VCaP (cell line): ENCODE results near the gene ECE2.
"Not testable (repeated sequence)": the region's sequence is repeated elsewhere in the genome, so short reads cannot be mapped to it uniquely, and the experiment has no call there.

Experiments used
- H3K27ac ChIP-seq: fragments of 450-650 bp; 2 replicates; pipeline ENCODE4 v1.5.1; 2017
- TF ChIP-seq, protein P1 (sequence below): fragments of 450-650 bp; conservative IDR thresholded peaks from 2 replicates; pipeline ENCODE4 v1.5.1; 2017; ENCODE audit warnings: mild to moderate bottlenecking, moderate library complexity

ECE2 gene

DNA sequence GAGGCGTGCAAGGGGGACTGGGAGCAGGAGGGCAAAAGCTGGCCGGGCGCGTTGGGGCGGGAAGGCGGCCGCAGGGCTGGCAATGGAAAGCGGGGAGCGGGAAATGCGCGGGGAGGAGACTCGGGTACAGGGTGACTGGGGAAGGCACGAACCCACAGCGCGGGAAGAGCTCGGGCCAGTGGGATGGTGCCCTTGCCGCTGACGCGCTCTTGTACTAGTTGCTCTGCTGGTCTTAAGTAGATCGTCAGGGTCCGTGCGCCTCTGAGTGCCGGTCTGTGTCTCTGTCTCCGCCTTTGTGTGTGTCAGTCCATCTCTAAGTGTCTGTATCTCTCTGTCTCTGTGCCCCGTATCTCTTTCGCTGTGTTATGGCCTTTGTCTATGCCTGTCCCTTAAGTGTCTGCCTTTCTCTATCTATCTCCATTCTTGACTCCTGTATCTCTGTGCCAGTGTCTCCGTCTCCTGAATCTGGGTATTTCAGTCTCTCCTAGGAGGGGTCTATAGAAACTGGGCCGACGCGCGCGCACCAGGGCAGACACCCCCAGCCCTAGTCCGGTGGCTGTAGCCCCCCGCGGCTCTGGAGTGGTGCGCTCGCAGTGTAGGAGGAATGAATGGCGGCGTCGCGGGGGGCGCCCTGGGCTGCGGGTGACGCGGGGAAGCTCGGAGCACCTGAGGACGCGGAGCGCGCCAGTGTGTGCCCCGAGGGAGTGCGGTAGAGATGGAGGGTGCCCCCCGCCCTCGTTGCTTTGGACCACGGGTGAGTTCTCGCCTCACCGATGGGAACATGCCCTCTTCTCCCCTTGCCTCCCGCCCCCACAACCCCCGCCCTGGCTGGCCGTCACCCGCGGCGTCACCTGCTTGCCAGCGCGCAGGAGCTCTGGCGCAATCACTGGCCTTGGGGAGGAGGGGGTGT is 13.7 kb upstream of the ECE2 start:
- peak overlapping the region; percentile 82; the same call in 1 of the 2 replicates for H3K27ac ChIP-seq
- TF ChIP-seq, protein P1, sequence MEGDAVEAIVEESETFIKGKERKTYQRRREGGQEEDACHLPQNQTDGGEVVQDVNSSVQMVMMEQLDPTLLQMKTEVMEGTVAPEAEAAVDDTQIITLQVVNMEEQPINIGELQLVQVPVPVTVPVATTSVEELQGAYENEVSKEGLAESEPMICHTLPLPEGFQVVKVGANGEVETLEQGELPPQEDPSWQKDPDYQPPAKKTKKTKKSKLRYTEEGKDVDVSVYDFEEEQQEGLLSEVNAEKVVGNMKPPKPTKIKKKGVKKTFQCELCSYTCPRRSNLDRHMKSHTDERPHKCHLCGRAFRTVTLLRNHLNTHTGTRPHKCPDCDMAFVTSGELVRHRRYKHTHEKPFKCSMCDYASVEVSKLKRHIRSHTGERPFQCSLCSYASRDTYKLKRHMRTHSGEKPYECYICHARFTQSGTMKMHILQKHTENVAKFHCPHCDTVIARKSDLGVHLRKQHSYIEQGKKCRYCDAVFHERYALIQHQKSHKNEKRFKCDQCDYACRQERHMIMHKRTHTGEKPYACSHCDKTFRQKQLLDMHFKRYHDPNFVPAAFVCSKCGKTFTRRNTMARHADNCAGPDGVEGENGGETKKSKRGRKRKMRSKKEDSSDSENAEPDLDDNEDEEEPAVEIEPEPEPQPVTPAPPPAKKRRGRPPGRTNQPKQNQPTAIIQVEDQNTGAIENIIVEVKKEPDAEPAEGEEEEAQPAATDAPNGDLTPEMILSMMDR, result no peak

DNA sequence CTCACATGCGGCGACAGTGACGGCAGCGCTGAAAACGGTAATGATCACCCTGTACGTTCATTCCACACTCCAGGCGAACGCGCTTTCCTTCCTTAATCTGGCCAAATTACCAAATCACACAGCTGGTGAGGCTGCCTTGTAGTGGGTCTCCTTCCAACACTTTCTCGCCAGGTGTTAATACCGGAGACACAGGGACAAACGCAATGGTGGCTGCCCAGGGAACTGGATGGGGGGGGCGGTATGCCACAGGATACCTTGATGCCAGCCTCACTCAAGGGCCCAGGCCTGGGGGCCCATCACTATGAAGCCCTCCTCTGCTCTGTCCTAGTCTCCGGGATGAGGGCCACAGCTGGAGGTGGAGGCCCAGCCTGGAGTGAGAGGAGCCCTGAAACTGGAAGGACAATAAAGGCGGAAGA is 13.1 kb upstream of the ECE2 start:
- TF ChIP-seq, protein P1, result no peak
- H3K27ac ChIP-seq, result no peak overlapping the region

DNA sequence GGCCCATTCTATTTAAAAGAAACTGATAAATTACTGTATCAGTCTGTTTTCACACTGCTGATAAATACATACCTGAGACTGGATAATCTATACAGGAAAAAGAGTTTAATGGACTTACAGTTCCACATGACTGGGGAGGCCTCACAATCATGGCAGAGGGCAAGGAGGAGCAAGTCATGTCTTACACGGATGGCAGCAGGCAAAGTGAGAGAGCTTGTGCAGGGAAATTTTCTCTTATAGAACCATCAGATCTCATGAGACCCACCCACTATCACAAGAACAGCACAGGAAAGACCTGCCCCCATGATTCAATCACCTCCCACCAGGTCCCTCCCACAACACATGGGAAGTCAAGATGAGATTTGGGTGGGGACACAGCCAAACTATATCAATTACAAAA is 8.6 kb upstream of the ECE2 start:
- not testable (repeated sequence) for H3K27ac ChIP-seq

DNA sequence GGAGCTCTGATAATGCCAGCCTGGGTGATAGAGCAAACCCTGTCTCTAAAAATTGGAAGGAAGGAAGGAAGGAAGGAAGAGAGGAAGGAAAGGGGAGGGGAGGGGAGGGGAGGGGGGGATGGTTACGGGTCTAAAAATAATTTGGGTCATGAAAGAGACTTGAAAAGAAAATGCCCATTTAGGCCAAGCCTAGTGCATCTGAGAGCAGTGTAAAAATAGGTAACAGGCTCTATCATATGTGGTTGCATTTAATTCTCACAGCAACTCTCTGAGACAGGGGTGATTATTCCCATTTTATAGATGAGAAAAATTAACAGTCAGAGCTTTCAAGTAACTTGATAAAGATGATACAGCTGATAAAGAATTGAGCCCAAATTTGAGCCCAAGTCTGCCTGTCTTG is 3.6 kb upstream of the ECE2 start:
- no peak overlapping the region for H3K27ac ChIP-seq
- TF ChIP-seq, protein P1, result no peak

DNA sequence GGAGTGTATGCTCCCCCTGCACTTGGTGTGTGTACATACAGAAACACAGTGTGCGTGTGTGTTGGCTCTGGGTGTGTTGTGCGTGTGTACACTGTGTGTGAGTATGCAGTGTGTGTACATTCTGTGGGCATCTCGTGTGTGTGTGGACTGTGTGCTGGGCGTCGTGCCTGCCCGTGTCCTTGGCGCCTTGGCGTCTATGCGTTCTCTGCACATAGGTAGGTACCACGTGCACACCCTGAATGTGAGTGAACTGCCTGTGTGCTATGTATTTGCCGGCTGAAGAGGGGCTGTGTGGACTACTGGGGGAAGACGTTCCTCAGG is 481 bp upstream of the ECE2 start:
- TF ChIP-seq, protein P1, result no peak
- H3K27ac ChIP-seq, result no peak overlapping the region

DNA sequence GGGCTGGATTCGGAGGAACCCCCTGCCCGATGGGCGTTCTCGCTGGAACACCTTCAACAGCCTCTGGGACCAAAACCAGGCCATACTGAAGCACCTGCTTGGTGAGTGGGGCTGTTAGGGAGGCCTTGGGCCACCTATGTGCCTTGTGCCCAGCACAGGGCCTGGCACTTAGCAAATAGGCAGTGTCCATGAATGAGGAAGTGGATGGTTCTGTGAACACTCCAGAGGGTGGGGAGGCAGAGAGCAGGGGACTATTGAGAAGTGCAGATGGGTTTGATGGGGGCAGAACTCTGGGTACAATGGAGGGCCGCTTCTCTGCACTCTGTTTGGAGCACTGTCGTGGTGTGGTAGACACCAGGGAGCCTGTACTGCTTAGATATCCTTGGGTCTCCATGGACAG is 1.5 kb downstream of the ECE2 start:
- TF ChIP-seq, protein P1, result no peak
- H3K27ac ChIP-seq, result no peak overlapping the region

DNA sequence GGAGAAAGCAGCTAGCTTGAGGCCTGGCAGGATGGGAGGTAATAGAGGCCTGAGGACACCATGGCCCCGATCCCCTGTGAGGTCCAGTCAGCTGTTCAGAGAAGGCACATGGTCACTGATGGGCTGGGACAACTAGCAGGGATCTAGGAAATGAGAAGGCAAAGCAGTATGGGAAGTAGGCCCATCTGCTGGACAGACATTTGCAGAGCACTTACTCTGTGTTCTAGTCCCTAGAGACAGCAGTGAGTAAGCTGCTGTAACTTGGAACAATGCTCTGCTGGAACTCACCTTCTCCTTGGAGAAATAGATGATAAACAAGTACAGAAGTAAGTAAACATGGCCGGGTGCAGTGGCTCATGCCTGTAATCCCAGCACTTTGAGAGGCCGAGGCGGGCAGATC is 7.1 kb downstream of the ECE2 start:
- no peak overlapping the region for H3K27ac ChIP-seq
- TF ChIP-seq, protein P1, result no peak

DNA sequence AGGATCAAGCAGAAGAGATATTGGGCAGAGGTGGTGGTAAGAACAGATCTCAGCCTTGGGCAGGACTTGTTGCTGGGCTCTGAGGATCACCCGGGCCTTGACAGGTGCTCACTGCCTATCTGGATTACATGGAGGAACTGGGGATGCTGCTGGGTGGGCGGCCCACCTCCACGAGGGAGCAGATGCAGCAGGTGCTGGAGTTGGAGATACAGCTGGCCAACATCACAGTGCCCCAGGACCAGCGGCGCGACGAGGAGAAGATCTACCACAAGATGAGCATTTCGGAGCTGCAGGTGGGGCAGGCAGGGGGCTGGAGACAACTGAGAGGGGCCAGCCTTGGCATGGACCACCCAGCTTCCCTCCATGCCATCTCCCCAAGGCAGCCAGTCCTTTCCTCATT is 7.9 kb downstream of the ECE2 start:
- H3K27ac ChIP-seq, result no peak overlapping the region
- TF ChIP-seq, protein P1, result no peak
